CMK (cell line): Measurements from ENCODE around the gene NAALAD2.
"Not testable (repeated sequence)": the region's sequence is repeated elsewhere in the genome, so short reads cannot be mapped to it uniquely, and the experiment has no call there.

Experiments
- DNase-seq: peaks from one replicate; pipeline ENCODE4 v3.0.0-alpha.2; 2010; ENCODE audit warnings: low read depth

NAALAD2 gene

DNA sequence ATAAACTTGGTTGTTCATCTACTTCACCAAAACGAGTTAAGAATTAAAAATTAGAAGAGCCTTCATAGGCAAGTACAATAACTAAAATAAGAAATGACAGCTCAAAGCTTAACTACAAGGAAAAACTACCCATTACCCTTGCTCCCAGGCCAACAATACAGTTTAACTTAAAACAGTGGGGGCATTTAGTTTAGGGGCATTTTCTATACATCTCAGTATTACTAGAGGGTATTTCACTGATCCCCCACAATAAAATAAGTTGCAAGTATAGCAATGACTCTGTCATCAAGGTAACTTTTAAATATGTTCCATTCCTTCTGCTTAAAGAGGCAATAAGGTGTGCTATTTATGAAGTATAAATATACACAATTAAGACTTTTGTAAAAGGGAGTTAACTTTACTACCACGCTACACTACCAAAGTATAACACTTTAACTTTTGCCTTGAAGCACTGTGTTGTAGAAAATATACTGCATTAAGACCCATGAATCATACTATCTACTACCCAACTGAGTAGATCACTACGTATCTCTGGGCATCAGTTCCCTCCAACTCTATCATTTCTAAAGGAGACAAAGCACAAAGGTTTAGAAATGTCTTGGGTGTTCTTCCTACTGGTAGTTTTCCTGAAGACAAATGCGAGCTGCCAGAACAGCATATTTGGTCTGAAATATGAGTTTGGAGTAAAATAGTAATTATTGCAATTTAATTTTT lies 58.6 kb downstream of the NAALAD2 start:
- DNase-seq, result no peak

DNA sequence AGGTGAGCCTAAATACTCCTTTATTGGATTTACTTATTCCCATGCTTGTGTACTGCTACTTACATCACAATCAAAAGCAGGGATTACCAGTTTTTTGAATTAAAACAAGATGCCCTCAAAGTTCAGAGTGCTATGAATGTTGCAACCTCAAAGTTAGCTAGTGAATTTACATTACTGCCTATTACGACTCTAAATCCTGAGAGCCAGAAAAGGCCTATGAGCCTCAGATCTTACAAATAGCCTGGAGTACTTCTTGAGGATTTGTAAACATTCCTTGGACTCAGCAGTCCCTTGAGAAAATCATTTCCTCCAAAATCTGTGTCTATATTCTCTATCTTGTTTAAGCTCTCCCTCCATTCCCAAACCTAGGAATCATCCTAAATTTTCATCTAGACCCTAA lies 62.9 kb downstream of the NAALAD2 start:
- DNase-seq, result no peak

DNA sequence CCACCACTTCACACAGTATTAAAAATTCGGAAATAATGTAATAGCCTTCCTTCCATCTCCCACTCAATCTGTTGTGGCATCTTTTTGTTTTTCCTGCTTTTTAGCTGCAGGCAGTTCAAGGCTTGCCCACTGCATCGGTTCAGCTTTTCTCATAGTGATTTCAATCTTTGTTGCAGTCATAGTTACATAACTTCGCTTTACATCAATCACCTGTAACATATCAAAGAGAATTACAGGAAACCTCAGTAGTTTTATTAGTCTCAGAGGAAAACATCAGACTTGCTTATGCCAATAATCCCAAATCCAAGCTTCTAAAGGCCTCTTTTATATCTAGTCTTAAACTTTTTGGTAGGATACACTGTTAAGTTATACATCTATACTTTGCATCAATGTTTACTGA lies 67.9 kb downstream of the NAALAD2 start:
- no peak for DNase-seq

DNA sequence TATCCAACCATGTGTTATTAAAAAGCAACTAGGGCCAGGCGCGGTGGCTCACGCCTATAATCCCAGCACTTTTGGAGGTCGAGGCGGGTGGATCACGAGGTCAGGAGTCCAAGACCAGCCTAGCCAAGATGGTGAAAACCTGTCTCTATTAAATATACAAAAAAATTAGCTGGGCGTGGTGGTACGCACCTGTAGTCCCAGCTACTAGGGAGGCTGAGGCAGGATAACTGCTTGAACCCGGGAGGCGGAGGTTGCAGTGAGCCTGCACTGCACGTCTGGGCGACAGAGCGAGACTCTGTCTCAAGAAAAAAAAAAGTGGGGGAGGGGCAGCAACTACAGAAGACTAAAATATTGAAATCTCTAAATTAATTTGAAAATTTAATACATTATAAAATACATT lies 69.9 kb downstream of the NAALAD2 start:
- no peak for DNase-seq

DNA sequence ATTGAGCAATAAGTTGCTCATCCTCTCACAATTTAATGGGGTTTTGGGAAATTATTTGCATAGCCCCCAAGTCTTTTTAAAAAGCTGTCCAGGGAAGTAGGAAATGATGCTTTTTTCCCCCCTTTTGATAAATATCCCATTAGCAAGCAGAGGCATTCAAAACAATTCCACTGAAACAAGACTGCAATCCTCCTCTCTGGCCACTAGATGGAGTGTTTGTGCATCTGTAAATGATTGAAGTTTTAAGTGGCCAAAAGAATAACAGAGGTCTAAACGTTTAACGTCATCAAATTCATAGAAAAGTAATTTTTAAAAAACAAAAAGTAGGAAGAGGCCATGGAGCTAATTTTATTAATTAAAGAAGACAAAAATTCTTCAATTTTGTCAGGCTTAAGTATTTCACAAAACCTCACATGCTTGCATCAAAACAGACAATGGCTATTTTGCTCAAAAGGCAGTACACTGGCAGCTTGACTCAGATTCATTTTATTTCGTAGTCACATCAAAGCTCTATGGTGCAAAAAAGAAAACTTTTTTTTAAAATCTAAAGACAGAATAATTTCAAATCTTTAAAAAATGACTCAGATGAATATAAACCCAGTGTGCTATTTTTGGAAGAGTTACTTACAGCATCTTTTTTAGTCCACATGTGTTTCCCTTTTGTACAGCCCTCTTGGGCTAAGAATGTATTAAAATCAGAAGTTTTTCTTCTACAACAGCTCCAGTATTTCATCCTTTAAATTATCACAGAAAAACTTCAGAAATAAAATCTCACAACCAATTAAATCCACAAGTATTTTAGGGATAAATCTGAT lies 70.6 kb downstream of the NAALAD2 start:
- DNase-seq, result peak; percentile 15

DNA sequence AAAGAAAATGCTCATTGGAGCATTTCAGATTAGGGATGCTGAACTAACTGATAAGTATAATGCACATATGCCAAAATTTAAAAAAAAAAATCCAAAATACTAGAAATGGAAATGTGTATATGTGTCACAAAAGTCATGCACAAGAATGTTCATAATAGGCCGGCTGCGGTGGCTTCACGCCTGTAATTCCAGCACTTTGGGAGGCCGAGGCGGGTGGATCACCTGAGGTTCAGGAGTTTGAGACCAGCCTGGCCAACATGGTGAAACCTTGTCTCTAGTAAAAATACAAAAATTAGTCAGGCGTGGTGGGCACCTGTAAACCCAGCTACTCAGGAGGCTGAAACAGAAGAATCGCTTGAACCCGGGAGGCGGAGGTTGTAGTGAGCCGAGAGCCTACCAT lies 73.5 kb downstream of the NAALAD2 start:
- DNase-seq, result not testable (repeated sequence)

DNA sequence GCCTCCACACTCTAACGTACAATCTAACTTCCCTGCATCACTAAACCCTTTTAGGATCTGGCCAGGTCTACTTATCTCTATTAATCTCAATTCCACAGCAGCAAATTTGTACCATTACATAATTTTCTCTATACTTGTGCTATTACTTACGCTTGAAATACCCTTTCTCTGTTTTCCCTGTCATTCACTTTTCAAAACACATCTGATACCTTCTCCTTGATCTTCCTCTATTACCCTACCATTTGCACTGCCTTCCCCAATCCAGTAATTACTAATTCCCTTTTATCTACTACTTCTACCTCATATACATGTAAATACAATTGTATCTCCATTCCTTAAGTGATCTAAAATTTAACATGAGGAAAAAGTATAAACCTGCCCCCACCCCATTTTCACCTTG lies 74.4 kb downstream of the NAALAD2 start:
- DNase-seq, result no peak

DNA sequence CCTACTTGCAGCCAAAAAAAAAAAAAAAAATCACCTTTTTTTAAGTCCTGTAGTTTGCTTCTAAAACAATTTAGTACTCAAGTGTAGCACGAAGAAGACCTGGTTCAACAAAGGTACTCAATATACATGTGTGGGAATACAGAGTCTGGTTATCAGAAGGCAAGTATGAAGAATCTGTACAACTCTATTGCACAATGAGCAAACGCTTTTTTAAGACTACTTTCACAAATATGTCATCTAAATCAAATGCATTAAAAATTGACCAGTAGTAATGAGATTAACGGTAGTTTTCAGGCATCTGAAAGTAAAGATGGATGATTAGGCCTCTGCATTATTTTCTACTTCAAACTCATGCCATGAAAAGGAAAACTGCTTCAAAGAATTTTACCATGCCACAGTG lies 78.9 kb downstream of the NAALAD2 start:
- no peak for DNase-seq

DNA sequence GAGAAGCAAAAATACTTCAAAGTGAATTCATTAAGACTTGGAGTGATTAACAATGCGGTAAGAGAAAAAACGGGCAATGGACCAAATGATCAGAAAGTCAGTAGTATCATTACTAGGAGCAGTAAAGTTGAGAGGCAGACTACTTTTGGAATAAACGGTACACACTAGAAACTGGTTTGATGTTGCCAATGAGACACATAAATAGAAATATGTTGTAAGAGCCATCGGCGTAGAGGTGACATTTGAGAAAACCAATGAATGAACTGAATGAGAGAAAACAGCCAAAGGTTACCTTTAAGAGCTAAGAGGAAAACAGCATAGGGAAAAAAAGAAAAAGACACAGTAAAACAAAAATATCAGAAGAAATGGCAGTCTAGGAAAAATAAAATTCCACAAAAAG lies 82.1 kb downstream of the NAALAD2 start:
- DNase-seq, result no peak

DNA sequence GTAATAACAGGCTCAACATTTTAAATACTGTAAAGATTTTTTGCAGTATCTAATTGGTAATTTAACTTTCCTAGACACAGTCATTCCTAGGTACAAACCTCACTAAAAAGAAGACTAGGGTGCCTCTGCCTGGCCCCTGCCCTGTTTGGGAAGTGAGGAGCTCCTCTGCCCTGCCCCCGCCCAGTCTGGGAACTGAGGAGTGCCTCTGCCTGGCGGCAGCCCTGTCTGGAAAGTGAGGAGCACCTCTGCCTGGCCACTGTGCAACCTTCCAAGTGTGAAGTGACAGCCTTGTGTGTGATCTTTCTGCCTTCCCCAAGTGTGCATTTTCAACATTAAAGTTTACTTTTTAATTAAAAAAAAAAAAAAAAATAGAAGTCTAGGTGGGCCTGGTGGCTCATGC lies 84.1 kb downstream of the NAALAD2 start:
- no peak for DNase-seq

DNA sequence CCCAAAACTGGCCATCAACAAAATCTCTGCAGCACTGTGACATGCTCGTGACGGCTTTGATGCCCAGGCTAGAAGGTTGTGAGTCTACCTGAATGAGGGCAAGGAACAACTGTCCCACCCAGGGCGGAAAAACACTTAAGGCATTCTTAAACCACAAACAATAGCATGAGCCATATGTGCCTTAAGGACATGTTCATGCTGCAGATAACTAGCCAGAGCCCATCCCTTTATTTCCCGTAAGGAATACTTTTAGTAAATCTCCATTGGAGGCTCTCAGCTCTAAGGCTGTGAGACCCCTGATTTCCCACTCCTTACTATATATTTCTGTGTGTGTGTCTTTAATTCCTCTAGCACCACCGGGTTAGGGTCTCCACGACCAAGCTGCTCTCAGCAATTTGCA lies 85.0 kb downstream of the NAALAD2 start:
- DNase-seq, result no peak

DNA sequence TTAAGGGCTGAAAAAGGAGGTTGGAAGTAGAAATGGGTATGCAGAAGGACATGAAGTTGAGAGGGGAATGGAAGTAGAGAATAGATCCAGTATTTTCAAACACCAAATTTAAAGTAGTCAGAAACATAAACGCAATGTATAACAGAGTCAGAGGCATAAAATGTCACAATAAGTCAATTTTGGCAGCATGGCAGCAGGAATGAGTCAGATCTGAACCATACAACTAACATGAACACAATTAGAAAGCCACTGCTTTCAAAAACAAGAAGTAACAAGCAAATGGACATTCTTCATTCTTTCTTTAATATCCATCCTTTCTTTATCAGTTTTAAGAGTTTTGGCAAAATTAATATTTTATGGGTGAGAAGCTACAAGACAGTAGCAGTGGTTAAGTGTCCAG lies 85.9 kb downstream of the NAALAD2 start:
- DNase-seq, result no peak

DNA sequence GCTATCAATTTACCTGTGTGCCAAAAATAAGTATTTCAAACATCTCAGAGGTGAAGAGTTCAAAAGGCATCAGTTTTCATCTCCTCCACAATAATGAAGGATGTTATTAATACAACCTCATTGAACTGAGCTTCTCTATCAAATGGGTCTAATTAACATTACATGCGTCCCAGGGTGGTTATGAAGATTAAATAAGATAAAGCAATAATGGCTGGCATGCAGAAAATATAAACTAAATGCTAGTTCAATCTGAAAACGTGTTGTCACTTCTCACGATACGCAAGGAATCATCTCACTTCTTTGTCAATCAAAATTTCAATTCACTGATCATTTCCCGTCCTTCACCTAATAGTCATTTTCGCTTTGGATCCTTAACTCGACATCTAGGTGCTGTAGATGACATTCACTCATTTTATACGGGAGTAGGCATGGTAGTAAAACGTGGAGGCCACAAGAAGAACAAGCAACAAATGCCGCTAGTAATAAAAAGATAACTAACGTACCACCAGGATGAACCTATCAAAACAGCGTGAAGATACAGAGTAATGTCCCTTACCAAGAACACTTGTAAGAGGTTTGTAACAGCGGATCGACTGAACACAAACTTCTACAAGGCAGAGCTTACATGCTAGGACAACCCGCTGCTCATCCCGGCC lies 87.5 kb downstream of the NAALAD2 start:
- no peak for DNase-seq

DNA sequence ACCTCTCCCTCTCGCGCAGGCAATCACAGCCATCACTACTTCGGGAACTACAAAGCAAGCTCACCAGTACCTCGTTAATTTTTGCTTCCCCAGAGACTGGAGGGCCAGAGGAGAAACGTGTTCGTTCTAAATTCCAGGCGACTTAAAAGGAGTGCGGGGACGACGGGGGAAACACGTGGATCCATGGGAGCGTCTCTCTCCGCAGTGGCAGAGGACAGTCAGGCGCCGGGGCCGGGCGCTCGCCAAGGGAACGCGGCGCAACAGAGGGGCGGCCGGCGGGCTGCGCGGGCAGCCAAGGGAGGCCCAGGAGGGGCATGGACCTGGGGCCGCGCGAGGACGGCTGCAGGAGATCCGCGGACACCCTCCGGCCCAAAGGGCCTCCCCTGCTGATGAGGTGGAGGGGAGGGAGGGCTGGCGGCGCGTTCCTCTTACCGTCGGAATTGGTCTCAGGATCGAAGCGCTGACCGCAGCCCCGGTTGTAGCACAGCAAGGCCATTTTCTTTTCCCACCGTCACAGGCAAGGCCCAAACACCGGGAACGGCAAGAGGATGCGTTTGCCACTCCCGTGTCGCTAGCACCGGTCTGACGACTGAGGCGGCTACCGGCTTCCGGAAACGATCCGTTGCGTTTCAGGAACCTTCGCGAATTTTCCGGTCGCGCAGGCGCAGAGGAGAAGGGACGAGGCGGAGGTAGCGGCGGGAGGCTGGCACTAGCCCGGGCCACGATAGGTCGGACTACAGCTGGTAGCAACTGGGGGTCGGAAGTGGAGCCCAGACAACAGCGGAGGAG lies 88.2 kb downstream of the NAALAD2 start, which contains the start of gene CHORDC1:
CHORDC1 (minus strand) TSS at position 591 of the 789 bp plus-strand sequence; CDS start at position 496, 95 bp downstream.
- peak; percentile 74 for DNase-seq

DNA sequence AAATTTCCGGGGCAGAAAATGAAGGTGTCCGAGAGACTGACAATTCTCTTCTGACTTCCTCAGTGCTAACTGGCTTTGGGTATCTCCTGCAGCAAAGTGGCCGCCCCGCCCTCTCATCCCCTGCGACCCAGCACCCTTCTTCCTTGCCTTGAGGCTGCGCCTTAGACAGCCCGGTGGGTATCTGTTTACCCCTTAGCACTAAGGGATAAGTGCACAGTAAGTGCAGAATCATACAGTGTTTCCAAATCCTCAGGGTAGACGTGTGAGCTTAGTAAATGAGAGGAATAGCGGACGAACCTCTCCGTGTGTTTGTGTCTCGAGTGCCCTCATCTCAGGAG lies 88.8 kb downstream of the NAALAD2 start:
- no peak for DNase-seq

DNA sequence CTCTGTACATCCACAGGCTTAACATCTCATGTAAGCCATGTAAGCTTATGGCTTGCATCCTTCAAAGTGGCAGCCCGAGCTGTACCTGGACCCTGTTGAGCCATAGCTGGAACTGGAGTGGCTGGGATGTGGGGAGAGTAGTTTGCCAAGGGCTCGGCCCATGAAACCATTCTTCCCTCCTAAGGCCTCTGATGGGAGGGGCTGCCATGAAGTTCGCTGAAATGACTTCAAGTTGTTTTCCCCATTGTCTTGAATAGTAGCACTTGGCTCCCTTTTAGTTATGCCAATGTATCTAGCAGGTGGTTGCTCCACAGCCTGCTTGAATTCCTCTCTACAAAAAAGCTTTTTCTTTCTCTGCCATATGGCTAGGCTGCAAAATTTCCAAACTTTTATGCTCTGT lies 93.6 kb downstream of the NAALAD2 start:
- no peak for DNase-seq

DNA sequence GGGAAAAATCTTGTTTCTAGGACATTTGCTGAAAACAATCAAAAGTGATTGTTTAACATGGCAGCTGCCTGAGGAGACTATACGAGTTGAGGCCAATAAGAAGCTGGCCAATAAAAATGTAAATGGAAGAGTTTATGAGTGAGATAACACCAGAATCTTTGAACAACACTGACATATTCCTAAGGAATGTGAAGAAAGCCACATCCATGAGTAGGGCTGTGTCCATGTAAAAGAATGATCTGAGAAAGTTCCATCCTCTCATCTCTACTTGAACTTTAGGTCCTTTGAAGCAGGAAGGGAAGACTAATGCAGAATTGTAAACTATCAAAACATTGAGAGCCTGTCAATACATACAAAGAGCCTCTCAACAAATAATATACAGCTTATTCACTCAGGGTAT lies 95.3 kb downstream of the NAALAD2 start:
- DNase-seq, result no peak

DNA sequence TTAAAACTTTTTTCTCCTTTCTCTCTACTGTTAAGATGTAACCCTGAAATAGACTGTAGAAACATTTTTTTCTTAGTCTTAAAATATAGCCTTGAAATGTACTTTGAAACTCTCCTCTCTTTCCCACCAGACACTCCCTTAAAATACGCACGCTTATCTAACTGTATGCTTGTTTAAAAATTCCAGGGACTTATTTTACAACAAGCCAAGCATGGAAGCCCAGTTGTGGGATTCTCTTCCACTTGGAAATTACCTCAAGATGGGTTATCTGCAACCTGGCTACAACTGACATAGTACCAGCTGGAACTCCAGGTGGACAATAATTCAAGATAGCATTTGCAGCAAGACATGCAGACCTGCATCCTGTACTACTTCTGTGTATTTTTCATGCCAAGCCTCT lies 100.5 kb downstream of the NAALAD2 start:
- no peak for DNase-seq

DNA sequence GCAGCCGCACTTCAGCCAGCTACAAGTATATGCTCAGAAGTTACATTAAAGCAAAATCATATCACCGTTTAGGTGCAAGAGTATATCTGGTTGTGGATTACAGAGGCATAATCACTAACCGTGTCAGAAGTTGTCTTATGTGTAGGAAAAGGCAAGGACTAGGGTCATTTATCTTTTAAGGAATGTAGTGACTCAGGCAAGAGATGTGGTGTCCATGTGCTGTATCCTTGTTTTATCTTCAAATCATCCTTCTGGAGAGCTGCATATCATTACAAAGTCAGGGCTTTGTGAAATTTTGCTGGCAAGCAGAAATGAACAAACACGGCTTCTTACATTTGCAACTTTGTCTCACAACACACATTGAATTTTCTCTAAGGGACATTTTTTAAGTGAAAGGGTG lies 101.1 kb downstream of the NAALAD2 start:
- DNase-seq, result no peak

DNA sequence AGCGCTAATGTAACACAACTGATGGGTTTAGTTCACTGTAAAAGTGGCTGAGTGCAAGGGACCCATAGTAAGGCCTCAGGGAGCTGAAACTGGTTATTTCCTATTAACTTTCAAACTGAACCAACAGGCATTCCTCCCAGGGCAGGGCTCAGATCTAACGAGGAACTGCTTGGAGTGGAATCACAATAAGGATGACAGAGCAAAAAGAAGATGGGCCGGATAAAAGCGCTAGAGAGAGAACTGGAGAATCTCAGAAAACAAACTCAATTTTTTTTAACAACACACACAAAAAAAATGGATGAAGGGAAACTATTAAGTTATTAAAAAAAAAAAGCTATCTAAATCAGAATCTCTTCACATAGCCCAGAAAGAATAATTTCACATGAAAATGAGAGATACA lies 102.5 kb downstream of the NAALAD2 start:
- DNase-seq, result no peak

DNA sequence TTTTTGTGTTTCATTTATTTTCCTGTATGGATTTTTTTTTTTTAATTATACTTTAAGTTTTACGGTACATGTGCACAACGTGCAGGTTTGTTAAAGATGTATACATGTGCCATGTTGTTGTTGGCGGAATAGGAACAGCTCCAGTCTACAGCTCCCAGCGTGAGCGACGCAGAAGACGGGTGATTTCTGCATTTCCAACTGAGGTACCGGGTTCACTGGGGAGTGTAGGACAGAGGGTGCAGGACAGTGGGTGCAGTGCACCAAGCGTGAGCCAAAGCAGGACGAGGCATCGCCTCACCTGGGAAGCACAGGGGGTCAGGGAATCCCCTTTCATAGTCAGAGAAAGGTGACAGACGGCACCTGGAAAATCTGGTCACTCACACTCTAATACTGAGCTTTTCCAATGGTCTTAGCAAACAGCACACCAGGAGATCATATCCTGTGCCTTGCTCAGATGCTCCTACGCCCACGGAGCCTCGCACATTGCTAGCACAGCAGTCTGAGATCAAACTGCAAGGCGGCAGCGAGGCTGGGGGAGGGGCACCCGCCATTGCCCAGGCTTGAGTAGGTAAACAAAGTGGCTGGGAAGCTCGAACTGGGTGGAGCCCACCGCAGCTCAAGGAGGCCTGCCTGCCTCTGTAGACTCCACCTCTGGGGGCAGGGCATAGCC lies 105.6 kb downstream of the NAALAD2 start:
- not testable (repeated sequence) for DNase-seq

DNA sequence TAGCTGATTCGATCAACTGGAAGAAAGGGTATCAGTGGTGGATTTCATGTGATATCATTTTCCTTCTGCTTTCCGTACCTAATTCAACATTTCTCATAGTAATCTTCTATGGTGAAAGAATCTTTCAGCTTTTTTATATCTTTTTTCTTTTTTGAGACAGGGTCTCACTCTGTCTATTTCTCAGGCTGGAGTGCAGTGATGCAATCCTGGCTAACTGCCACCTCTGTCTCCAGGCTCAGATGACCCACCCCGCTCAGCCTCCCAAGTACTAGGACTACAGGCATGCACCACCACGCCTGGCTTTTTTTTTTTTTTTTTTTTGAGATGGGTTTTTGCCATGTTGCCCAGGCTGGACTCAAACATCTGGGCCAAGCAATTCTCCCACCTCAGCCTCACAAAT lies 107.0 kb downstream of the NAALAD2 start:
- DNase-seq, result no peak
